AG09319 (cell line): ENCODE measurements around the gene THADA.

Source experiments
- DNase-seq: peaks from one replicate; pipeline ENCODE4 v3.0.0-alpha.2; 2010; ENCODE audit warnings: low read depth; ENCODE audit errors: extremely low read depth
- CTCF ChIP-seq: IDR thresholded peaks from 2 replicates; pipeline ENCODE4 v1.5.1; 2011; ENCODE audit warnings: low read depth, mild to moderate bottlenecking, inconsistent platforms, low read length, moderate library complexity

Gene THADA

GRCh38 chr2:43184339-43184895 lies 411.4 kb downstream of the THADA start:
- DNase-seq: no peak
- no peak for TF ChIP-seq CTCF

GRCh38 chr2:43183743-43184142 lies 412.1 kb downstream of the THADA start:
- DNase-seq: no peak
- no peak for TF ChIP-seq CTCF

DNA sequence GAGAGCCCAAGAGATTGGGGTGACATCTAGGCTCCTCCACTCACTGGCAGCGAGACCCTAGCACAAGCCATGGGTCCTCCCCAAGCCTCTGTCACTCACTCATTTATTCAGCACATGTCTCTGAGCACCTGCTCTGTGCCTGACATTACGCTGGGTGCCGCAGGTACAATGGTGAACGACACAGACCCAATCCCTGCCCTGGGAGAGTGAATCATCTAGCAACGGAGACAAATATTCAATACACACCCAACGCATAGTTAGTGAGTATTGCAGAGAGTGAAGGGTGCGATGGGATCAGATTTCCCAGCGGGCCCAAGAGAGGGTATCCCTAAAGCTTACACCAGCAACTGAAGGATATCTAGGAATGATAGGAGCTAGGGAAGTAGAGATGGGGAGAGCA lies 414.9 kb downstream of the THADA start:
- TF ChIP-seq CTCF: no peak
- no peak for DNase-seq
